Choroid plexus epithelial cell (primary cell): Measurements from ENCODE around the gene CFL2.

Experiments used
- DNase-seq: peaks from one replicate; pipeline ENCODE4 v3.0.0-alpha.2; 2010; ENCODE audit warnings: low read depth
- H3K4me3 ChIP-seq: 2 replicates; pipeline ENCODE4 v1.5.1; 2011; ENCODE audit warnings: low read depth, mild to moderate bottlenecking, control low read depth, low read length, moderate library complexity
- CTCF ChIP-seq: conservative IDR thresholded peaks from 2 replicates; pipeline ENCODE4 v1.5.1; 2011; ENCODE audit warnings: low read depth, mild to moderate bottlenecking, control low read depth, inconsistent platforms, low read length, moderate library complexity

CFL2 gene

GRCh38 chr14:34721129-34721528 lies 6.7 kb upstream of the CFL2 start:
- no peak for TF ChIP-seq CTCF
- no peak overlapping the region for H3K4me3 ChIP-seq

GRCh38 chr14:34718750-34719304 lies 4.4 kb upstream of the CFL2 start:
- H3K4me3 ChIP-seq: no peak overlapping the region
- peak; percentile 61 for DNase-seq
- no peak for TF ChIP-seq CTCF

More at GRCh38 chr14:34721129-34721528, 6.7 kb upstream of the CFL2 start:
- DNase-seq: no peak

GRCh38 chr14:34715127-34715863 lies 902 bp upstream of the CFL2 start:
- peak overlapping the region; percentile 87 for H3K4me3 ChIP-seq
- no peak for DNase-seq

GRCh38 chr14:34713681-34714319 lies 593 bp downstream of the CFL2 start:
- DNase-seq: peak; percentile 74
- TF ChIP-seq CTCF: no peak
- peak overlapping the region; percentile 87 for H3K4me3 ChIP-seq

More at GRCh38 chr14:34715127-34715863, 902 bp upstream of the CFL2 start:
- TF ChIP-seq CTCF: no peak

GRCh38 chr14:34713122-34713680 lies 1.2 kb downstream of the CFL2 start:
- TF ChIP-seq CTCF: no peak
- DNase-seq: no peak
- H3K4me3 ChIP-seq: peak overlapping the region; percentile 87

- no peak overlapping the region for H3K4me3 ChIP-seq
- TF ChIP-seq CTCF: no peak
- DNase-seq: no peak
Measured at GRCh38 chr14:34711796-34712712, 2.3 kb downstream of the CFL2 start.
